SW480 (cell line): Measurements from ENCODE around the gene TM7SF2.
A peak's percentile ranks its signal among the peaks of the same experiment; 100 is the strongest.
"Not testable (repeated sequence)": the region's sequence is repeated elsewhere in the genome, so short reads cannot be mapped to it uniquely, and the experiment has no call there.

Experiments used
- DNase-seq: peaks from one replicate; pipeline ENCODE4 v3.0.0-alpha.2; 2016; ENCODE audit warnings: low spot score

The TM7SF2 gene

DNA sequence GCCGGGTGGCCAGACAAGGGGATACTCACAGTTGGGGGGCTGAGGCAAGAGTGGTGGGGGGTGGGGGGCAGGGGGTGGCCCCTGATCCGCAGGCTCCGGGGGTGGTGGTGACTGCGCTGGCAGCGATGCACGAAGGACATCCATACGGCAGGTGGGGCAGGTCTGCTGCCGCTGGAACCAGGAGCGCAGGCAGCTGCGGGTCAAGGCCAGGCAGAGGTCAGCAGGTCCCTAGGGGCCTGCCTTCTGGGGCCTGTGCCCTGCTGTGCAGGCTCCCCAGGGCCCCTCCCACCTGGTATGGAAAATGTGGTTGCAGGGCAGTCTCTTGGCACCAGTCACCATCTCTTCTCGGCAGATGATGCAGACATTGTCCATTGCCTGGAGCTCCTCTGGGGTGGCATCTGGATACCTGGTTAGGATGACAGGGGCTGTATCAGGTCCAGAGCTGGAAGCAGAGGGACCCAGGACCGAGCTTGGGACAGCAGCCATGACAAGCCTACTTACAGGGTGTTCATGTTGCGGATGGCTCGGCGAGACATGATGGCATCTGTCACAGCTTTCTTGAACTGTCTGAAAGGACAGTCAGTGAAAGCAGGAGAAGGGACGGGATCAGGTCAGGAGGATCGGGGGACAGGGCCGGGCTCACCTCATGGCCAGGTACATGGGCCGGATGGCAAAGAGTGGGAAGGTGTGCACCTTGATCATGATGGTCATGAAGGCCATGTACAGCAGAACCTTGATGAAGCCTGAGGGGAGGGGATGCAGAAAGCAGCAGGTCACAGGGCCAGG, 19.2 kb downstream of the TM7SF2 start:
- DNase-seq: no peak

DNA sequence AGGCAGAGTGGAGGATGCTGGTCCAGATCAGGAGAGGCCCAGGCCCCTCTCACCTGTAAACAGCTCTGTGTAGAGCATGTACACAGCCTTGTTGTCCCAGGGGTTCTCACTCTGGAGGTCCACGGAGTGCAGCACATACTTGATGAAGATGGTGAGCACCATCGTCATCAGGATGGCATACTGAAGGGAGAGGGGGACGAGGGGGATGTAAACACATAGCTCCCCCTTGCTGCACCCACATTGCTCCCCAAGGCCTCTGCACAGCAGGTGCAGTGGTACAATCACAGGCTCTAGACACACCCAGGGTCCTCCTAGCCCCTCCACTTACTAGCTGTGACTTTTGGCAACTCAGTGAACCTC, 19.7 kb downstream of the TM7SF2 start:
- DNase-seq: no peak

DNA sequence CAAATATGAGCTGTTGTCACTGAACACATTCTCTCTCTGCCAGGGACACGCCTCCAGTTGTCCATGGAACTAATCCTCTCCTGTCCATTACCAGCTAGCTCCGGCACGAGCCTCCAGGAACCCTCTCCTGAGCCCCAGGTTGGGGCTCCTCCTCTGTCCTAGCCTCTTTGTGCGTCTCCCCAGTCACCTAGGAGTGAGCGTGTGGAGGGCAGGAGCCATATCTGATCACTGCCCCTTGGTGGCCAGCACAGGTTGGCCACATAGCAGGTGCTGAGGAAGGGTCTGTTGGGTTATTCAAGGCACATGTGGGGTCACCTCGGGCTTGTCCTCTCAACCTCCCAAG, 20.2 kb downstream of the TM7SF2 start:
- DNase-seq: no peak

DNA sequence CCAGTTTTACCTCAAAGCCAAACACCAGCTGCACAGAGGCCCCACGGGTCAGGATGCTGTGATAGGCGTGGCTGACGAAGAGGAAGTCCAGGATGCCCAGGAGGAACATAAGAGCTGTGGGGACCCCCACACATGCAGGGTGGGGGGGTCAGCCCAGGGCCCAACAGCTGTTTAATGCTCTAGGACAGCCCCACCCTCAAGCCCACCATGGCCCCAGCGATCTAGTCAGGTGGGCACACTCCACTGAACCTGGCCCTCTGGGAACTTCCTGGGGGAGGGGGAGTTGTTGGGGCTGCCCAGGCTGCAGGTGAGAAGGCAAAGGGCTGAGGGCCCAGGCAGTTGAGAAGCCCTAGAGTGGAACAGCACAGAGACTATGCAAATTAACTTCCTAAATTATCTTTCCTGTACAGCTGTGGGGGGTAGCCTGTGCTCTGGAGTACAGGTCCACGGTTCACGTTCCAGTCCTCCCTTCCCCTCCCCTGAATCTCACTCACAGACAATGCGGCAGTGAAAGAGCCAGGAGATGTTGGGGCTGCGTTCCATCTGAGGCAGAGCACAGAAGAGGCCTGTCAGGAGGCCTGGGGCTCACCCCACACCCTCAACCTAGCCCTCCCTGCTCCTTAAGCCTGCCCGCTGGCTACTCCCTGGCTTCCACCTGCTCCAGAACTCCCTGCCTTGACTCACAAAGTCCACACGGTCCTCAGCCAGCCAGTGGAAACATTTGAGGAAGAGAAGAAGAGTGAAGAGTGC, 20.7 kb downstream of the TM7SF2 start:
- no peak for DNase-seq

- peak; percentile 67 for DNase-seq
Observed at GRCh38 chr11:65132988-65133700, 21.5 kb downstream of the TM7SF2 start.

DNA sequence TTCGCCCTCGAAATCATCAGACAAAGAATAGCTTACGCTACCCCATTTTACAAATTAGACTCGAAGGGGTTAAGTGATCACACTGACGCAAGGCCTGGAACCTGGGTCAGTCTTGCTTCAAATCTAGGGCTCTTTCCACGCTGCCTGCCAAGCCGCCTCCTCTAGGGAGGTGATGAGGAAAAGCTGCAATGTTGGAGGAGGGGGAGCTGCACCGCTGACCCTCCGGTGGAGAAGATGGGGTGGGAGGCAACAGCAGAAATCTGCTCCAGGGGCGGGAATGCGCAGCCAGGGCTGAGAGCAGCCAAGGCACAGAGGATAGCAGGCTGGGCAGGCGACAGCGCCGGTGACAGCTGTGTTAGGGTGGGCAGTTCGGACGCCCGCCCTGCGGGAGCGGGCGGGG, 22.1 kb downstream of the TM7SF2 start:
- DNase-seq: no peak

DNA sequence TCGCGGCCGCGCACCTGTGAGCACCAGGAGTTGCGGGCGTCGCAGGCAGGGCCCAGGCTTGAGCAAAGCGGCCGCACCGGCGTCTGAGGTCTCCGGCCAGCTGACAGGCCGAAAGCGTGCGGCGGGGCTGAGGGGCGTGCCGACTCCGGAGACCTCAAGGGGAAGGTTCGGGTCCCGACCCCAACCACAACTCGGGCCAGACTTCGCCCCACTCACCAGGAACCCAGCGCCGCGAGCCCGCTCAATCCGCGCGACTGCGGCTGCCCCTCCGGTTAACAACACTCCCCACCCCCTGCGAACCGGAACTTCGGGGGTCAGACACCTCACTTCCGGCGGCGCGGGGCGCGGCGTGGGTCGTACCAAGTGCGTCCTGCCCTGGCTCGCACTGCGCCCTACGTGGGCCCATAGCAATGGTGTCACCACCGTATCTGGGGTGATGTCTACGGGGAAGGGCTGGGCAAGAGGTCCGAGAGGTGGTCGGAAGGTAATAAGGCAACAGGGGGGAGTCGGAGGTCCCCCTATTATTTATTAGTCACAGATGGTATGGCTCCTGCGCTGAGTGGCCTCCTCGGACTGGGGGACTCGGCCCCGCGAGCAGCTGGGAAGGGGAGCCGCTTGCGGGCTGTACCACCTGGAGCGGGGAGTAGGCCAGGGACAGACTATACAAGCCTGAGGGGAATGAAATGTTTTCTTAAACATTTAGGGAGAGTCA, 22.7 kb downstream of the TM7SF2 start, which contains the start of gene SYVN1:
Gene SYVN1 (minus strand): TSS at position 280 of the 712 bp plus-strand sequence. CDS start 918 bp downstream, outside the sequence.
- peak; percentile 85 for DNase-seq

GRCh38 chr11:65134952-65135632, 23.4 kb downstream of the TM7SF2 start:
- DNase-seq: peak; percentile 99

DNA sequence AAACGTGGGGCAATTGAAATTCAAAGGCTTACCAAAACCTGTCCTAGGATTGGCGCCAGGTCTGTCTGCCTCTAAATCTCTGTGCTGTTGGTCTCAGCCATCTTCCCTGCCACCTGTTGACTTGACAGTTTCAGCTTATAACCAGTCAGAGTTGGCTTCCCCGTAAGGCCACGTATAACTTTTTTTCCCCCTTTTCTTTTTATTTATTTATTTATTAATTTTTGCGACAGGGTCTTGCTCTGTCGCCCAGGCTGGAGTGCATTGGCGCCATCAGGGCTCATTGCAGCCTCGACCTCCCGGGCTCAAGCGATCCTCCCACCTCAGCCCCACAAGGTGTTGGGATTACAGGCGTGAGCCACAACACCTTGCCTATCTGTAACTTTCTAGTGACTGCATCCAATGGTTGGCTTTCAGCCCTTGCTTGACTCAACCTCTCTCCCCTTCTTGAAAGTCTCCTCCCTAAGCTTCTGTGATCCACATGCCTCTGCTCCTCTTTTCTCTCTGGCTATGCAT, 24.0 kb downstream of the TM7SF2 start:
- no peak for DNase-seq

GRCh38 chr11:65136515-65137096, 24.9 kb downstream of the TM7SF2 start:
- no peak for DNase-seq

DNA sequence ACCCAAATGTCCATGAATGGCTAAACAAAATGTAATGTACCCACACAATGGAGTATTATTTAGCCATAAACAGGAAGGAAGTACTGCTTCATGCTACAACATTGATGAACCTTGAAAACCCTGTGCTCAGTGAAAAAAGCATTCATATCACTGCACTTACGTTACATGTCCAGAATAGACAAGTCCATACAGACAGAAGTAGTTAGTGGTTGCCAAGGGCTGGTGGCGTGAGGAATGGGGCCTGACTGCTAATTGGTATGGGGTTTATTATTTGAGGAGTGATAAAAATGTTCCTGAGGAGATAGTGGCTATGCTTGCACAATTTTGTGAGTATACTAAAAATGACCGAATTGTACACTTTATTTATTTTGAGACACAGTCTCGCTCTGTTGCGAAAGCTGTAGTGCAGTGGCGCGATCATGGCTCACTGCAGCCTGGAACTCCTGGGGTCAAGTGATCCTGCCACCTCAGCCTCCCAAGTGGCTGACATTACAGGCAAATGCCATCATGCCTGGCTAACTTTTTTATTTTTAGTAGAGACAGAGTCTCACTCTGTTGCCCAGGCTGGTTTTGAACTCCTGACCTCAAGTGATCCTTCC, 30.3 kb downstream of the TM7SF2 start:
- no peak for DNase-seq

GRCh38 chr11:65147352-65148075, 35.8 kb downstream of the TM7SF2 start:
- no peak for DNase-seq

GRCh38 chr11:65148657-65149056, 37.0 kb downstream of the TM7SF2 start:
- no peak for DNase-seq

DNA sequence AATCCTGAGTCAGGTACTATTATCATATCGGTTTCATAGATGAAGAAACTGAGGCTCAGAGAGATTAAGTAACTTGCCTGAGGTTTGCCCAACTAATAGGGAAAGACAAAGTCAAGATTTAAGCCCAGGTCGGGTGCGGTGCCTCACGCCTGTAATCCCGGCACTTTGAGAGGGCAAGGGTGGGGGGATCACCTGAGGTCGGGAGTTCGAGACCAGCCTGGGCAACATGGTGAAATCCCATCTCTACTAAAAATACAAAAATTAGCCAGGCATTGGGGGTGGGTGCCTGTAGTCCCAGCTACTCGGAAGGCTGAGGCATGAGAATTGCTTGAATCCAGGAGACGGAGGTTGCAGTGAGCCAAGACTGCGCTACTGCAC, 38.4 kb downstream of the TM7SF2 start:
- not testable (repeated sequence) for DNase-seq

DNA sequence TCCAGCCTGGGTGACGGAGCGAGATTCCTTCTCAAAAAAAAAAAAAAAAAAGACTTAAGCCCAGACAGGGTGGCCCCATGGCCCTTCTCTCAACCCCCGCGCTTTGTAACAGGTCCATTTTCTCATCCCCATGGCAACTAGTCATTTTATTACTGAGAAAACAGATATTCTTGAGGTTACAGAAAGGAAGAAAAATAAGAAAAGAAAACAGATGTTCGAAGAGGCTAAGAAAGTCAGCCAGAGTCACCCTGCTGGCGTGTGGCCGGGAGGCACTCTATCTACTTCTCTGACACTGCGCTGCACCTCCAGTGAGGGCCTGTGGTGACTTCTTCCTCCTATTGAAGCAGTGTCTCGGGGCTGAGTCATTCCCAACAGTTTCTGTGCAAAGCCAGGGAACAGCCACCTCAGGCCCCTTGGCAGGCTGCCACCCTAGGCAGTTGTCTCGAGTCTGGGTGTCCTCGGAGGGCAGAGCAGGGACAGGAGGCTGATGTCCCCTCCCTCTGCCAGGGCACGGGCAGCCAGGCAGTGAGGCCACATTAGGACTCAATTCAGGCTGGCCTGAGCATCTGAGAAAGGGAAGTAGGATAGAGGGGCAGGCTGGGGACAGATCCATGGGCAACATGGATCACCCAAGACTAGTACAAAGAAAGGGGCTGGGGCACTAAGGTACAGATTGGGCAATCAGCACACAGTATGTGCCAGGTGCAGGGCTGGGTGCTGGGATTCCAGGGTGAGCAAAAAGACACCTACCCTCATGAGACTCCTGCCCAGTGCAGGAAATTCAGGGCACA, 39.0 kb downstream of the TM7SF2 start:
- DNase-seq: peak; percentile 86

- no peak for DNase-seq
Observed at GRCh38 chr11:65151331-65151899, 39.7 kb downstream of the TM7SF2 start.

GRCh38 chr11:65152122-65152521, 40.5 kb downstream of the TM7SF2 start:
- DNase-seq: no peak

DNA sequence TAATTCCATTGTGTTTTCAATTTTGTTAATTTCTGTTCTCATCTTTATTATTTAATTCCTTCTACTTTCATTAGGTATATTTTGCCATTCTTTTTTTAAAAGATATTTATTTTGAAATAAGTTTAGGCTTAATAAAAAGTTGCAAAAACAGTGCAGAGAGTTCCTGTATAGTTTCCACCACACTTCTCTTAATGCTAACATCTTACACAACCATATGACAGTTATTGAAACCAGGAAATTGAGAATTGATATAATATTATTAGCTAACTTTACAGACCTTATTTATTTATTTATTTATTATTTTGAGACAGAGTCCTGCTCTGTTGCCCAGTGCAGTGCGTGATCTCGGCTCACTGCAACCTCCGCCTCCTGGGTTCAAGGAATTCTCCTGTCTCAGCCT, 44.6 kb downstream of the TM7SF2 start:
- no peak for DNase-seq

DNA sequence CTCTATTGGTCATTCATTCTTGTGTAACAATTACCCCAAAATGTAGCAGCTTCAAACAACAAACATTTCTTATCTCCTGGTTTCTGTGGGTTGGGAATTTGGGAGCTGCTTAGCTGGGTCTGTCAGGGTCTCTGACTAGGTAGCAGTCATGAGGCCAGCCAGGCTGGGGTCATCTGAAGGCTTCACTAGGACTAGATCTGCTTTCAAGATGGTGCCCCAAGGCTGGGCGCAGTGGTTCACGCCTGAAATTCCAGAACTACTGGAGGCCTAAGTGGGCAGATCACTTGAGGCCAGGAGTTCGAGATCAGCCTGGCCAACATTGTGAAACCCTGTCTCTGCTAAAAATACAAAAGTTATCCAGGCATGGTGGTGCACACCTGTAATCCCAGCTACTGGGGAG, 45.3 kb downstream of the TM7SF2 start:
- no peak for DNase-seq
